ENCODE data around the gene PDS5B. TPM values are rescaled to one million over a fixed set of nuclear protein-coding genes. Genes with fewer than 3 reads are reported as not detected.

The PDS5B gene
- total and polyA plus RNA-seq, 2 experiments from 2014 or later = 16.6 to 34.0 TPM

DNA sequence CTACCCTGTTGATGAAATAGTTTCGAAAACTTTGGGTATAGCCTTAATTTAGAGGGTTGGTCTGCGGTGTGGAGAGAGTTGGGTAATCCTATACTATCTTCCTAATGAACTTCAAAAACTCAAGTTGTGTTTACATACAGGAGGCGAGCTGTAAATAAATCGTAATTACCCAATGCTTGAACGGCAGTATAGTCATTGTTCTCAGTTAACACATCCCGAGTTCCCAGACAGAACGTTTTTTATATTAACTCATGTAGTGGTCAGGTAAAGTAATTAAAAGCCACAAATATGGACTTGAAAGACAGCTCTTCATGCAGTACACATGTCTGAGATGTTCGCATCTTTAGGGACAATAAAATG is 1.5 kb downstream of the PDS5B start:
- no peaks in the 10 kb centered on the region for H3K36me3 ChIP-seq (replicated peaks; ENCODE audit: insufficient read depth, low read depth)
- WGBS (ENCODE audit: low lambda C conversion rate, missing lambda C conversion rate) = 4% methylated on average over 8 of the region's 8 CpGs
- H3K4me3 ChIP-seq = peak overlapping the region; percentile 59
- no peaks in the 10 kb centered on the region for H3K27me3 ChIP-seq
- H3K79me2 ChIP-seq = peaks cover 53% of the 10 kb centered on the region
- H3K4me2 ChIP-seq = peak overlapping the region; percentile 81
- TF ChIP-seq, protein P1, sequence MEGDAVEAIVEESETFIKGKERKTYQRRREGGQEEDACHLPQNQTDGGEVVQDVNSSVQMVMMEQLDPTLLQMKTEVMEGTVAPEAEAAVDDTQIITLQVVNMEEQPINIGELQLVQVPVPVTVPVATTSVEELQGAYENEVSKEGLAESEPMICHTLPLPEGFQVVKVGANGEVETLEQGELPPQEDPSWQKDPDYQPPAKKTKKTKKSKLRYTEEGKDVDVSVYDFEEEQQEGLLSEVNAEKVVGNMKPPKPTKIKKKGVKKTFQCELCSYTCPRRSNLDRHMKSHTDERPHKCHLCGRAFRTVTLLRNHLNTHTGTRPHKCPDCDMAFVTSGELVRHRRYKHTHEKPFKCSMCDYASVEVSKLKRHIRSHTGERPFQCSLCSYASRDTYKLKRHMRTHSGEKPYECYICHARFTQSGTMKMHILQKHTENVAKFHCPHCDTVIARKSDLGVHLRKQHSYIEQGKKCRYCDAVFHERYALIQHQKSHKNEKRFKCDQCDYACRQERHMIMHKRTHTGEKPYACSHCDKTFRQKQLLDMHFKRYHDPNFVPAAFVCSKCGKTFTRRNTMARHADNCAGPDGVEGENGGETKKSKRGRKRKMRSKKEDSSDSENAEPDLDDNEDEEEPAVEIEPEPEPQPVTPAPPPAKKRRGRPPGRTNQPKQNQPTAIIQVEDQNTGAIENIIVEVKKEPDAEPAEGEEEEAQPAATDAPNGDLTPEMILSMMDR (IDR thresholded peaks at IDR 0.05; ENCODE audit: poor library complexity) = no peak
- TF ChIP-seq EZH2 (IDR thresholded peaks at IDR 0.05; ENCODE audit: borderline replicate concordance) (no peak), EZH2phosphoT487 (IDR thresholded peaks at IDR 0.05; ENCODE audit: low read depth, severe bottlenecking, unreplicated experiment) (no peak)
- peak overlapping the region; percentile 64 for H2AFZ ChIP-seq
- H3K4me1 ChIP-seq (ENCODE audit: insufficient read depth) = peaks cover 11% of the 10 kb centered on the region
- peak overlapping the region; percentile 96 for H3K27ac ChIP-seq
- peaks cover 39% of the 10 kb centered on the region for H4K20me1 ChIP-seq (ENCODE audit: insufficient read depth, poor library complexity, severe bottlenecking)
- DNase-seq (ENCODE audit: low spot score) = no peak
- no peaks in the 10 kb centered on the region for H3K9me3 ChIP-seq (ENCODE audit: low read depth)
- no peaks in the 10 kb centered on the region for H3K9me2 ChIP-seq (replicated peaks; ENCODE audit: insufficient read depth)

GRCh38 chr13:32588736-32589135 is 2.5 kb downstream of the PDS5B start:
- H3K79me2 ChIP-seq = peaks cover 63% of the 10 kb centered on the region

DNA sequence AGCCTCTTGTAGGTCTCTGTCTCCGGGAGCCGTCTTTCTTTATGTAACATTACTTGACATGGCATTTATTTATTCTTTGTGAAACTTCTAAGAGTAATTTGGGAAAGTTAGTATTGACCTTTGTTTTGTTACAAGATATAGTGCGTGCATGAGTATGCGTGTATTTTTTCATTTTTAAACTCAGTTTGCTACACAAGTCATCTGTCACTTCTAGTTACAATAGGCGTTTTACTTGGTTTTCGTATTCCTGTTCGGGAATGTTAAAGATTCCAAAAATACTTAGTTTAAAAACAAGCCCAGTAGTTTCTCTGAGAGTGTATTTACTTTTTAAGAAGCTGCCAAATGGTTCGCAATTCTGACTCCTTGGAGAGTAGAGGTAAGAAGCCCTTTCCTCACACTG is 3.2 kb downstream of the PDS5B start:
- peaks cover 11% of the 10 kb centered on the region for H3K4me1 ChIP-seq (ENCODE audit: insufficient read depth)
- no peak overlapping the region for H3K4me3 ChIP-seq
- H4K20me1 ChIP-seq (ENCODE audit: insufficient read depth, poor library complexity, severe bottlenecking) = peaks cover 48% of the 10 kb centered on the region

More at GRCh38 chr13:32588736-32589135, 2.5 kb downstream of the PDS5B start:
- H3K27ac ChIP-seq = peak overlapping the region; percentile 96
- TF ChIP-seq EZH2phosphoT487 (IDR thresholded peaks at IDR 0.05; ENCODE audit: low read depth, severe bottlenecking, unreplicated experiment) (no peak), EZH2 (IDR thresholded peaks at IDR 0.05; ENCODE audit: borderline replicate concordance) (no peak)
- TF ChIP-seq, protein P1 (IDR thresholded peaks at IDR 0.05; ENCODE audit: poor library complexity) = no peak
- no peak for DNase-seq (ENCODE audit: low spot score)
- H3K4me2 ChIP-seq = peak overlapping the region; percentile 81
- no peak overlapping the region for H2AFZ ChIP-seq
- H3K9me3 ChIP-seq (ENCODE audit: low read depth) = no peaks in the 10 kb centered on the region
- H3K27me3 ChIP-seq = no peaks in the 10 kb centered on the region
- 36% methylated on average over 5 of the region's 5 CpGs for WGBS (ENCODE audit: low lambda C conversion rate, missing lambda C conversion rate)
- peaks cover 43% of the 10 kb centered on the region for H4K20me1 ChIP-seq (ENCODE audit: insufficient read depth, poor library complexity, severe bottlenecking)
- H3K4me1 ChIP-seq (ENCODE audit: insufficient read depth) = peaks cover 11% of the 10 kb centered on the region
- H3K9me2 ChIP-seq (replicated peaks; ENCODE audit: insufficient read depth) = no peaks in the 10 kb centered on the region
- no peaks in the 10 kb centered on the region for H3K36me3 ChIP-seq (replicated peaks; ENCODE audit: insufficient read depth, low read depth)
- peak overlapping the region; percentile 59 for H3K4me3 ChIP-seq

More for the DNA sequence above, 3.2 kb downstream of the PDS5B start:
- no peak for TF ChIP-seq EZH2phosphoT487 (IDR thresholded peaks at IDR 0.05; ENCODE audit: low read depth, severe bottlenecking, unreplicated experiment)
- TF ChIP-seq, protein P1 (IDR thresholded peaks at IDR 0.05; ENCODE audit: poor library complexity) = no peak
- no peak for TF ChIP-seq EZH2 (IDR thresholded peaks at IDR 0.05; ENCODE audit: borderline replicate concordance)
- Histone ChIP-seq H3K4me2 (peak overlapping the region; percentile 81), H3K36me3 (replicated peaks; ENCODE audit: insufficient read depth, low read depth) (no peaks in the 10 kb centered on the region), H3K27me3 (no peaks in the 10 kb centered on the region), H3K9me2 (replicated peaks; ENCODE audit: insufficient read depth) (no peaks in the 10 kb centered on the region), H3K79me2 (peaks cover 70% of the 10 kb centered on the region), H3K27ac (peak overlapping the region; percentile 96), H2AFZ (no peak overlapping the region), H3K9me3 (ENCODE audit: low read depth) (no peaks in the 10 kb centered on the region)
- WGBS (ENCODE audit: low lambda C conversion rate, missing lambda C conversion rate) = 67% methylated on average over 8 of the region's 8 CpGs
- no peak for DNase-seq (ENCODE audit: low spot score)
